CD14-positive monocyte (primary cell): ENCODE data around the gene PTPN14. TPM values are rescaled to one million over a fixed set of nuclear protein-coding genes. Genes with fewer than 3 reads are reported as not detected.
A peak's percentile ranks its signal among the peaks of the same experiment; 100 is the strongest.

Experiments used
- DNase-seq, 3 donors: peaks; one replicate each; pipeline ENCODE4 v3.0.0-alpha.2; 2011 to 2022
- H2AFZ ChIP-seq: 2 replicates; pipeline ENCODE4 v1.6.0; 2012; ENCODE audit warnings: mild to moderate bottlenecking, low read depth, low read length, inconsistent platforms; ENCODE audit not compliant: insufficient read depth, poor library complexity, severe bottlenecking
- H3K27ac ChIP-seq, 2 donors: 1 replicate in 1 of 2; 2 replicates in 1 of 2; pipeline ENCODE4 v1.5.1; 2012 to 2013; ENCODE audit warnings: low read length in 2 of 2, control low read depth in 1 of 2, inconsistent platforms in 1 of 2, low read depth in 1 of 2, mild to moderate bottlenecking in 1 of 2
- H3K27me3 ChIP-seq, 2 donors: one replicate each; pipeline versions ENCODE4 v1.6.0 to v1.6.1; 2011 to 2013; ENCODE audit warnings: low read length in 2 of 2; ENCODE audit not compliant: control insufficient read depth in 2 of 2, insufficient read depth in 2 of 2
- H3K36me3 ChIP-seq, 2 donors: replicated peaks in 1 of 2; 1 replicate in 1 of 2; 2 replicates in 1 of 2; pipeline versions ENCODE4 v1.5.1 to v1.6.1; 2012 to 2013; ENCODE audit warnings: low read length in 2 of 2, control low read depth in 1 of 2, inconsistent platforms in 1 of 2, mild to moderate bottlenecking in 1 of 2; ENCODE audit not compliant: insufficient read depth in 2 of 2, control insufficient read depth in 1 of 2
- H3K4me1 ChIP-seq, 2 donors: 1 replicate in 1 of 2; 2 replicates in 1 of 2; pipeline versions ENCODE4 v1.5.1 to v1.6.1; 2012 to 2013; ENCODE audit warnings: low read length in 2 of 2, control low read depth in 1 of 2, inconsistent platforms in 1 of 2, mild to moderate bottlenecking in 1 of 2, moderate library complexity in 1 of 2; ENCODE audit not compliant: insufficient read depth in 2 of 2, control insufficient read depth in 1 of 2
- H3K4me2 ChIP-seq: replicated peaks from 2 replicates; pipeline ENCODE3; 2012; ENCODE audit warnings: low read length, moderate library complexity, mild to moderate bottlenecking; ENCODE audit not compliant: poor library complexity, severe bottlenecking; ENCODE audit errors: extremely low read depth
- H3K4me3 ChIP-seq, 3 experiments: fragments of 200-600 bp in 1 of 3; sonication (generic) in 1 of 3; replicated peaks in 1 of 3; 1 replicate in 2 of 3; 2 replicates in 1 of 3; pipeline ENCODE4 v1.5.1; 2011 to 2013; ENCODE audit warnings: low read length in 3 of 3, mild to moderate bottlenecking in 3 of 3, control low read depth in 2 of 3, low read depth in 2 of 3, inconsistent platforms in 1 of 3, moderate library complexity in 1 of 3
- H3K79me2 ChIP-seq: 2 replicates; pipeline ENCODE4 v1.6.0; 2012; ENCODE audit warnings: mild to moderate bottlenecking, control low read depth, inconsistent platforms, low read length, moderate library complexity; ENCODE audit not compliant: insufficient read depth
- H3K9ac ChIP-seq: 2 replicates; pipeline ENCODE4 v1.6.0; 2017; ENCODE audit warnings: low read length, mild to moderate bottlenecking; ENCODE audit not compliant: insufficient read depth, poor library complexity, severe bottlenecking
- H3K9me3 ChIP-seq, 2 donors: replicated peaks in 1 of 2; 1 replicate in 1 of 2; 2 replicates in 1 of 2; pipeline versions ENCODE4 v1.5.1 to v1.6.1; 2012 to 2013; ENCODE audit warnings: low read length in 2 of 2, control low read depth in 1 of 2; ENCODE audit not compliant: control insufficient read depth in 1 of 2, insufficient read depth in 1 of 2
- H4K20me1 ChIP-seq: 2 replicates; pipeline ENCODE4 v1.6.0; 2012; ENCODE audit warnings: mild to moderate bottlenecking, low read length, control low read depth, moderate library complexity; ENCODE audit not compliant: insufficient read depth
- H3K27ac Mint-ChIP-seq, 7 donors: one replicate each; pipeline ENCODE4 v1.8.0; 2020; ENCODE audit warnings: mild to moderate bottlenecking in 7 of 7, mixed read lengths in 7 of 7, moderate library complexity in 6 of 7, inconsistent platforms in 2 of 7
- H3K27me3 Mint-ChIP-seq, 3 donors: one replicate each; pipeline ENCODE4 v1.8.0; 2021 to 2022; ENCODE audit warnings: low read depth in 3 of 3, mild to moderate bottlenecking in 3 of 3, mixed read lengths in 3 of 3, moderate library complexity in 3 of 3, inconsistent platforms in 1 of 3
- H3K36me3 Mint-ChIP-seq, 2 donors: one replicate each; pipeline ENCODE4 v1.8.0; 2020; ENCODE audit warnings: mixed read lengths in 2 of 2, inconsistent platforms in 1 of 2, mild to moderate bottlenecking in 1 of 2
- H3K4me1 Mint-ChIP-seq: one replicate; pipeline ENCODE4 v1.8.0; 2020; ENCODE audit warnings: mild to moderate bottlenecking, mixed read lengths
- H3K4me3 Mint-ChIP-seq, 2 donors: one replicate each; pipeline ENCODE4 v1.8.0; 2020; ENCODE audit warnings: mild to moderate bottlenecking in 2 of 2, mixed read lengths in 2 of 2, moderate library complexity in 1 of 2
- H3K9me3 Mint-ChIP-seq, 7 donors: one replicate each; pipeline ENCODE4 v1.8.0; 2020 to 2022; ENCODE audit warnings: mixed read lengths in 7 of 7, mild to moderate bottlenecking in 6 of 7, moderate library complexity in 6 of 7, inconsistent platforms in 2 of 7
- WGBS: methylation state at CpG from one replicate; pipeline ENCODE4 v1.1.5; 2013; ENCODE audit warnings: missing lambda C conversion rate; ENCODE audit not compliant: insufficient coverage; 5-methylcytosine and 5-hydroxymethylcytosine counted together
- intact Hi-C, 2 donors: fragments of 100-400 bp; cut with micrococcal nuclease; formaldehyde crosslinking; loops; one replicate each; pipeline versions ENCODE4 v1.15.0 to v1.15.1; 2023
- polyA plus RNA-seq, 3 donors: library from polyadenylated mRNA; depleted of rRNA in 1 of 3; unstranded in 2 of 3; stranded (reverse) in 1 of 3; fragments of 300-500 nt in 2 of 3; fragments of >200 nt in 1 of 3; fragmentation: Illumina TruSeq in 2 of 3; gene quantifications; 1 replicate in 2 of 3; 2 replicates in 1 of 3; pipeline ENCODE4 v1.2.3, GENCODE V29; 2012 to 2021
- TF ChIP-seq, protein P1 (sequence below): fragments of 200-600 bp; IDR thresholded peaks from one replicate; pipeline ENCODE4 v1.8.0; 2022; ENCODE audit warnings: antibody characterized with exemption, mild to moderate bottlenecking

PTPN14 gene
- polyA plus RNA-seq, 3 donors: 0.01 TPM; not detected in 1

- H3K4me3 Mint-ChIP-seq: no peak overlapping the region
- Histone ChIP-seq H3K79me2 (no peaks in the 10 kb centered on the region), H3K4me1 (no peaks in the 10 kb centered on the region), H2AFZ (no peak overlapping the region), H3K36me3 (no peaks in the 10 kb centered on the region), H3K27me3 (no peaks in the 10 kb centered on the region), H3K27ac (no peak overlapping the region), H3K4me2 (no peak overlapping the region), H4K20me1 (no peaks in the 10 kb centered on the region), H3K4me3 (no peak overlapping the region), H3K9ac (no peak overlapping the region), H3K9me3 (no peaks in the 10 kb centered on the region)
- H3K4me1 Mint-ChIP-seq: peaks cover 4% of the 10 kb centered on the region
- peaks cover 0 to 2% (median 0%) of the 10 kb centered on the region in 3 donors for H3K27me3 Mint-ChIP-seq
- no peaks in the 10 kb centered on the region for H3K36me3 Mint-ChIP-seq
- TF ChIP-seq, protein P1, sequence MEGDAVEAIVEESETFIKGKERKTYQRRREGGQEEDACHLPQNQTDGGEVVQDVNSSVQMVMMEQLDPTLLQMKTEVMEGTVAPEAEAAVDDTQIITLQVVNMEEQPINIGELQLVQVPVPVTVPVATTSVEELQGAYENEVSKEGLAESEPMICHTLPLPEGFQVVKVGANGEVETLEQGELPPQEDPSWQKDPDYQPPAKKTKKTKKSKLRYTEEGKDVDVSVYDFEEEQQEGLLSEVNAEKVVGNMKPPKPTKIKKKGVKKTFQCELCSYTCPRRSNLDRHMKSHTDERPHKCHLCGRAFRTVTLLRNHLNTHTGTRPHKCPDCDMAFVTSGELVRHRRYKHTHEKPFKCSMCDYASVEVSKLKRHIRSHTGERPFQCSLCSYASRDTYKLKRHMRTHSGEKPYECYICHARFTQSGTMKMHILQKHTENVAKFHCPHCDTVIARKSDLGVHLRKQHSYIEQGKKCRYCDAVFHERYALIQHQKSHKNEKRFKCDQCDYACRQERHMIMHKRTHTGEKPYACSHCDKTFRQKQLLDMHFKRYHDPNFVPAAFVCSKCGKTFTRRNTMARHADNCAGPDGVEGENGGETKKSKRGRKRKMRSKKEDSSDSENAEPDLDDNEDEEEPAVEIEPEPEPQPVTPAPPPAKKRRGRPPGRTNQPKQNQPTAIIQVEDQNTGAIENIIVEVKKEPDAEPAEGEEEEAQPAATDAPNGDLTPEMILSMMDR: no peak
- WGBS: 68% methylated on average over 5 of the region's 9 CpGs
- H3K9me3 Mint-ChIP-seq: peaks cover 0 to 4% (median 3%) of the 10 kb centered on the region in 7 donors
- peak overlapping the region in 4 of 7 donors; percentile 1 to 81 (median 28) for H3K27ac Mint-ChIP-seq
- peak; percentile 9 to 20 (median 15) for DNase-seq
- intact Hi-C loops: no loop called here
Observed at GRCh38 chr1:214404571-214405213, 146.7 kb downstream of the PTPN14 start.

DNA sequence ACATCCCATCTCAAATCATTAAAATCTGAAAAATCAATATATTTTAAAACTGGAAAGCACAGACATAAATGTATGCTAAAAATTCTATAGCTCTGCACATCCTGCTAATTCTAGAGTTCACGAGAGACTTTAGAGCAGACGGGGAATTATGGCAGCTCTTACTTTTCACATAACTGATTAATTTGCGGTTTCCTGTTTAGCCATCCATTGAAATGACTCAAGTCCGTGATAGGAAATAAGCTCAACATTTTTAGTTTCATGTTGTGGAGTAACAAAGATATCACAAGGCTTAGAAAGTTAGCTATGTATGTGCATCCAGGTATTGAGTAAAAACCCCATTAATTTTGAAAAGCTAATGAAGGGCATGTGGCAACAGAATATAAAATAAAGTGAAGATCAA is 147.2 kb downstream of the PTPN14 start:
- intact Hi-C loops: no loop called here
- Histone ChIP-seq H3K4me1 (no peaks in the 10 kb centered on the region), H3K4me3 (no peak overlapping the region), H3K4me2 (no peak overlapping the region), H3K9me3 (no peaks in the 10 kb centered on the region), H3K27me3 (no peaks in the 10 kb centered on the region), H2AFZ (no peak overlapping the region), H3K9ac (no peak overlapping the region), H3K79me2 (no peaks in the 10 kb centered on the region), H4K20me1 (no peaks in the 10 kb centered on the region), H3K27ac (no peak overlapping the region), H3K36me3 (no peaks in the 10 kb centered on the region)
- no peak overlapping the region for H3K4me3 Mint-ChIP-seq
- DNase-seq: peak in 2 of 3 donors; percentile 9
- H3K27ac Mint-ChIP-seq: peak overlapping the region in 3 of 7 donors; percentile 9 to 81 (median 13)
- H3K36me3 Mint-ChIP-seq: no peaks in the 10 kb centered on the region
- 53% methylated on average over 3 of the region's 4 CpGs for WGBS
- H3K4me1 Mint-ChIP-seq: peaks cover 4% of the 10 kb centered on the region
- TF ChIP-seq, protein P1: no peak
- H3K27me3 Mint-ChIP-seq: peaks cover 0 to 2% (median 0%) of the 10 kb centered on the region in 3 donors
- H3K9me3 Mint-ChIP-seq: peaks cover 0 to 4% (median 3%) of the 10 kb centered on the region in 7 donors
